NOMO-1 treated with DMSO at 0.1 percent for 48 hours (cell line): ENCODE results near the gene SHOX.
A peak's percentile ranks its signal among the peaks of the same experiment; 100 is the strongest.
"Not testable (repeated sequence)": the region's sequence is repeated elsewhere in the genome, so short reads cannot be mapped to it uniquely, and the experiment has no call there.

Experiments
- DNase-seq: peaks from one replicate; lab custom pipeline; 2025; ENCODE audit not compliant: unreplicated experiment; lab: John Stamatoyannopoulos, UW

The SHOX gene

GRCh38 chrX:630612-631496 is at the start of gene SHOX:
Gene SHOX, plus strand, starts transcription at chrX:630791. Its CDS starts 107 bp downstream, at chrX:630898.
- no peak for DNase-seq

- no peak for DNase-seq
These were observed 49.5 kb upstream of the SHOX start for GRCh38 chrX:581066-581465.

- DNase-seq: peak; percentile 13
These were observed 48.8 kb upstream of the SHOX start for GRCh38 chrX:581720-582298.

- DNase-seq: no peak
These were observed 46.0 kb upstream of the SHOX start for GRCh38 chrX:584572-584971.

- no peak for DNase-seq
These were observed 45.3 kb upstream of the SHOX start for GRCh38 chrX:585115-585808.

- no peak for DNase-seq
These were observed 44.2 kb upstream of the SHOX start for GRCh38 chrX:586351-586750.

GRCh38 chrX:589261-589660 is 41.3 kb upstream of the SHOX start:
- DNase-seq: not testable (repeated sequence)

GRCh38 chrX:590693-591404 is 39.7 kb upstream of the SHOX start:
- DNase-seq: no peak

GRCh38 chrX:599837-600715 is 30.5 kb upstream of the SHOX start:
- no peak for DNase-seq

GRCh38 chrX:603029-603428 is 27.6 kb upstream of the SHOX start:
- not testable (repeated sequence) for DNase-seq

- DNase-seq: not testable (repeated sequence)
These were observed 26.0 kb upstream of the SHOX start for GRCh38 chrX:604616-605015.

GRCh38 chrX:608088-608487 is 22.5 kb upstream of the SHOX start:
- not testable (repeated sequence) for DNase-seq

GRCh38 chrX:614136-614535 is 16.5 kb upstream of the SHOX start:
- DNase-seq: no peak

- DNase-seq: no peak
These were observed 13.2 kb upstream of the SHOX start for GRCh38 chrX:617401-617800.

- no peak for DNase-seq
These were observed 12.7 kb upstream of the SHOX start for GRCh38 chrX:617891-618290.

- not testable (repeated sequence) for DNase-seq
These were observed 12.3 kb upstream of the SHOX start for GRCh38 chrX:618304-618703.

GRCh38 chrX:618761-619450 is 11.7 kb upstream of the SHOX start:
- DNase-seq: no peak

GRCh38 chrX:619451-619811 is 11.2 kb upstream of the SHOX start:
- no peak for DNase-seq

- DNase-seq: no peak
These were observed 10.6 kb upstream of the SHOX start for GRCh38 chrX:619812-620531.
